NCI-H2029 (cell line): ENCODE measurements around the gene ACOT8.
"Not testable (repeated sequence)": the region's sequence is repeated elsewhere in the genome, so short reads cannot be mapped to it uniquely, and the experiment has no call there.

Source experiments
- DNase-seq: peaks from one replicate; lab custom pipeline; 2025; lab: John Stamatoyannopoulos, UW

Gene ACOT8

GRCh38 chr20:45852326-45852725 is 4.9 kb downstream of the ACOT8 start:
- no peak for DNase-seq

GRCh38 chr20:45851501-45851900 is 5.7 kb downstream of the ACOT8 start:
- no peak for DNase-seq

GRCh38 chr20:45850926-45851325 is 6.3 kb downstream of the ACOT8 start:
- DNase-seq = no peak

- no peak for DNase-seq
These were observed 7.0 kb downstream of the ACOT8 start for GRCh38 chr20:45850238-45850637.

- DNase-seq = no peak
These were observed 8.1 kb downstream of the ACOT8 start for GRCh38 chr20:45848969-45849582.

- DNase-seq = no peak
These were observed 8.8 kb downstream of the ACOT8 start for GRCh38 chr20:45848421-45848820.

- DNase-seq = no peak
These were observed 11.7 kb downstream of the ACOT8 start for GRCh38 chr20:45845452-45845851.

- no peak for DNase-seq
These were observed 13.7 kb downstream of the ACOT8 start for GRCh38 chr20:45843506-45843905.

GRCh38 chr20:45842169-45842812 is 14.9 kb downstream of the ACOT8 start:
- DNase-seq = no peak

GRCh38 chr20:45841407-45842129 is 15.6 kb downstream of the ACOT8 start:
- DNase-seq = no peak

GRCh38 chr20:45840700-45841198 is 16.4 kb downstream of the ACOT8 start:
- no peak for DNase-seq

GRCh38 chr20:45836841-45837240 is 20.4 kb downstream of the ACOT8 start:
- DNase-seq = no peak

- DNase-seq = no peak
These were observed 21.4 kb downstream of the ACOT8 start for GRCh38 chr20:45835825-45836224.

GRCh38 chr20:45835329-45835765 is 21.8 kb downstream of the ACOT8 start:
- DNase-seq = no peak

GRCh38 chr20:45834797-45835161 is 22.4 kb downstream of the ACOT8 start:
- DNase-seq = no peak

- no peak for DNase-seq
These were observed 23.1 kb downstream of the ACOT8 start for GRCh38 chr20:45833883-45834796.

- DNase-seq = peak; percentile 21
These were observed 23.9 kb downstream of the ACOT8 start, which contains the start of gene SNX21 for GRCh38 chr20:45833030-45833882. Gene SNX21 (plus strand): TSS chr20:45833799. CDS start chr20:45833920, 121 bp downstream.

- DNase-seq = no peak
These were observed 24.6 kb downstream of the ACOT8 start for GRCh38 chr20:45832619-45833018.

- not testable (repeated sequence) for DNase-seq
These were observed 27.5 kb downstream of the ACOT8 start for GRCh38 chr20:45829673-45830106.

GRCh38 chr20:45828589-45828988 is 28.6 kb downstream of the ACOT8 start:
- DNase-seq = no peak

- no peak for DNase-seq
These were observed 29.5 kb downstream of the ACOT8 start for GRCh38 chr20:45827712-45828111.
